HG02763 (cell line): ENCODE measurements around the gene HAGHL.

Source experiments
- ATAC-seq: cut with Tn5 transposase; IDR thresholded peaks from one replicate; pipeline ENCODE4 v1.9.1; 2021; ENCODE audit warnings: mild to moderate bottlenecking, moderate library complexity; ENCODE audit not compliant: unreplicated experiment

The HAGHL gene

DNA sequence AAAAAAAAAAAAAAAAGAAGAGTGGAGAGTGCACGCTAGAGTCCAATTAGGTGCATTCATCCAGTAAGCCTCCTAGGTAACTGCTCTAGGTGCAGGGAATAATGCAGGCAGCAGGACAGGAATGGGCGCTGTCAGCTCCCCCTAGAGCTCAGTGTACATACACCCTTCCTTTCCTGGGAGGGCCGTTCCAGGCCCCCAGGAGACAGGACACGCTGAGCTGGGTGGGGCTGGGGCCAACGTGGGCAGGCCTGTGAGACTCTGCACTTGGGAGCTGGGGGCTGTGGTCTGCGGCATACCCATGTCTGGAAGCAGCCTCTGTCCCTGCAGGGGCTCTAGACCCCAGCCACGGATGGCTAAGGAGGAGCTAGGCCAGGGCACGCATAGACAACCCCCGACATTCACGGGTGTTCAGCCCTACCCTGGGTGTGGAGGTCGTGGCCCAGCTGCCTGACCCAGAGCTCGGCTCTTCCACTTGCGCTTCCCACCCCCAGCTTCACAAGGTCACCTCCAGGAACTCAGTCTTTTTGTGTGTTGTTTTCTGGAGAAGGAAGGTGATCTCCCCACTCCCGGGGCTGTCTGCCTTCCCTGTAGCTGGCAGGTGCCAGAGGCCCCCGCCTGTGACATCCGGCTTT lies 7.0 kb upstream of the HAGHL start:
- no peak for ATAC-seq

DNA sequence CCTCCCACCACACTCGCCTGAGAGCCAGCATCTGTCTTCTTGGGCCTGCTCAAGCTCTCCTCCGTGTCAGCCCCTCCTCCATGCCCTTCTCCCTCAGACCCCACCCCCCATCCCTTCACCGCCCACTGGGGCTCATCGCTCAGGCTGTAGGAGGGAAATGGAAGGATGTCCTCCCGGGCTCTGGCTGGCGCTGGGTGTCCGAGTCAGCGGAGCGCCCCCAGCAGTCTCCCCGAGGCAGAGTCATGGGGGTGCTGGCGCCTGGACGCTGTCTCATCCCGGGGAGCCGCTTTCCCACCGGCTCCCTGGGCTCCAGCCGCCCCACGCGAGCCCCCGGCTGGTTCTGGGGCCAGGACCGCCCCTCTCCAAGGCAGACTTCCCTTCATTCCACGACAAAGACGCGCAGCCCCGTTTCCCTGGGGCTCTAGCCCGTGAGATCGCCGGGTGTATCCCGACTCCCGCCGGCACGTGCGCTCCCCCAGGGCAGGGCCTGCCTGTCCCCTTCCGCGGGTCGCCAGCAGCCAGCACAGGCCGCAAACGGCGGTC lies 6.4 kb upstream of the HAGHL start:
- peak; percentile 17 for ATAC-seq

- ATAC-seq: peak; percentile 63
Measured at GRCh38 chr16:720990-721764, 5.7 kb upstream of the HAGHL start, which contains the start of gene ANTKMT. Gene ANTKMT (plus strand): TSS chr16:721146. CDS start chr16:721275, 129 bp downstream.

DNA sequence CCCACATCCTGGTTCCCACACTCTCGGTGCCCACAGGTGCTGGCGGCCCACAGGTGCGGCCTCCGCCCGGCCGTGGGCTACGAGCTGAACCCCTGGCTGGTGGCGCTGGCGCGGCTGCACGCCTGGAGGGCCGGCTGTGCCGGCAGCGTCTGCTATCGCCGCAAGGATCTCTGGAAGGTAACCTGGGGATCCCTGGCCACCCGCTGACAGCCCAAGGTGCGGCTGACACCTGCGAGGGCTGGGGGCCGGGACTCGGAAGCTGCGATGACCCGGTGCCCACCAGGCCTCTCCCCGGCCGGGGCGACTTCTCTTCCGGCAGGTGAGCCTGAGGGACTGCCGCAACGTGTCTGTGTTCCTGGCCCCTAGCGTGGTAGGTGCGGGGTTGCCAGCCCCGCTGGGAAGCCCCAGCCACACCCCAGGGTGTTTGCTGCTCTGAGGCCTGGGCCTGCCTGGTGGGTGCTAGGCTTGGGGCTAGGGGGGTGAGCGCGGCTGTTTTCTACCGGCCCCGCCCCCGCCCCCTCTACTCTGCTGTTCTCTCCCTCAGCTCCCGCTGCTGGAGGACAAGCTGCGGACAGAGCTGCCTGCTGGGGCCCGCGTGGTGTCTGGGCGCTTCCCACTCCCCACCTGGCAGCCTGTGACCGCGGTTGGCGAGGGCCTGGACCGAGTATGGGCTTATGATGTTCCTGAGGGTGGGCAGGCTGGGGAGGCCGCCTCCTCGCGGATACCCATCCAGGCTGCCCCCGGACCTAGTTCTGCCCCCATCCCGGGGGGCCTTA lies 5.0 kb upstream of the HAGHL start:
- no peak for ATAC-seq

- ATAC-seq: no peak
Measured at GRCh38 chr16:722835-723633, 3.9 kb upstream of the HAGHL start.

DNA sequence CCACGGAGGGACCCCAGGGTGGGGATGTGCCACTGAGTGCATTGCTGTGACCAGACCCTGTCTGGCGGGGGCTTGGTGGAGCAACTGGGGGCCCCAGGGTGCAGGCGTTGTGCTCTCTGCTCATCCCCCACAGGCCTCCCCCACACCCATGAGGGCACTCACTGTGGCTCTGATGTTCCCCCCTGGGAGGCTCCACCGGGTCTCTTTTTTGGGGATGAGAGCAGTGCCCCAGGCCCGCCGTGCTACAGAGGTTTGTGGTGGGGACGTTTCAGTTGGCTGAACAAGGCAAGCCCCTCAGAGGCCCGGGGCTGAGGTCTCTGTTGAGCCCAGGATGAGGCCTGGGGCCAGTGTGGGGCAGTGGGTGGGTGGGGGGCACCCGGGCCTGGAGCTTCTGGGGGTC lies 3.2 kb upstream of the HAGHL start:
- no peak for ATAC-seq

GRCh38 chr16:724188-725040 lies 2.5 kb upstream of the HAGHL start:
- no peak for ATAC-seq

GRCh38 chr16:725041-725376 lies 1.9 kb upstream of the HAGHL start:
- no peak for ATAC-seq

GRCh38 chr16:725463-726187 lies 1.3 kb upstream of the HAGHL start:
- ATAC-seq: no peak

DNA sequence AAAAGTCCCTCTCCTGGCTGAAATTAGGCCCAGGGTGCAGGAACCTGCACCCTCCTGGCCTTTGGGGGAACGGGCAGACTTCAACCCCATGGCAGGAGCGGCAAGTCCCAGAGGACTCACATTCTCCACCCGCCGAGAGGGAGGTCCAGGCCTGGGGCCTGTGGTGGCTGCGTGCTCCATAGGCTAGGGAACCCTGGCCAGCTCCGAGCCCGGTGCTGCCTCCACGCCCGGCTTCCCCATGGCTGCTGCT lies 793 bp upstream of the HAGHL start:
- ATAC-seq: no peak

DNA sequence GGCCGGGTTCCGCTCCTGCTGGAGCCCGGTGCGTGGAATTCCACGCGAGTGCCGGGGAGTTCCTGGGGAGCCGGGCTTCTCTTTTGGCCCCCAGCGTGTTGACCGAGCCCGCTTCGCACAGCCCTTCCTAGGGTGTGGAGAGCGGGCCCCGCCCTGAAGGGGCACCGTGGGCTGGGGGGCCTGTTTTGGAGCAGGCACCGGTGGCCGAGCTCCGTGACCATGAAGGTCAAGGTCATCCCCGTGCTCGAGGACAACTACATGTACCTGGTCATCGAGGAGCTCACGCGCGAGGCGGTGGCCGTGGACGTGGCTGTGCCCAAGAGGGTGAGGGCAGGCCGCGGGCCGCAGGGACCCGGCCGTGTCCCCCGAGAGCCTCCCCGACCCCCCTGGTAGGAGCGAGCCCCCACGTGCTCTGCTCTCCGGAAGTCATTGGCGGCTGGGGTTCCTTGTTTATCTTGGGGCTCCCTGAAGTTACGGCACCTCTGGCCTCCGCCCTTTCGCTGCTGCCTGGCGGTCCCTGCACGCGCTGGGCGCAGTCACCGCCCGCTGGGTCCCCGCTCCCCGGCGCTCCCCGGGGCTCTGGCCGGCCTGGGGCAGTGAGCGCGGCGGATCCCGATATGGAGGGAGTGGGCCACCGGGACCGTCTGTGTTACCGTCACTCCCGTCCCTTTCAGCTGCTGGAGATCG lies 528 bp downstream of the HAGHL start:
- ATAC-seq: no peak

DNA sequence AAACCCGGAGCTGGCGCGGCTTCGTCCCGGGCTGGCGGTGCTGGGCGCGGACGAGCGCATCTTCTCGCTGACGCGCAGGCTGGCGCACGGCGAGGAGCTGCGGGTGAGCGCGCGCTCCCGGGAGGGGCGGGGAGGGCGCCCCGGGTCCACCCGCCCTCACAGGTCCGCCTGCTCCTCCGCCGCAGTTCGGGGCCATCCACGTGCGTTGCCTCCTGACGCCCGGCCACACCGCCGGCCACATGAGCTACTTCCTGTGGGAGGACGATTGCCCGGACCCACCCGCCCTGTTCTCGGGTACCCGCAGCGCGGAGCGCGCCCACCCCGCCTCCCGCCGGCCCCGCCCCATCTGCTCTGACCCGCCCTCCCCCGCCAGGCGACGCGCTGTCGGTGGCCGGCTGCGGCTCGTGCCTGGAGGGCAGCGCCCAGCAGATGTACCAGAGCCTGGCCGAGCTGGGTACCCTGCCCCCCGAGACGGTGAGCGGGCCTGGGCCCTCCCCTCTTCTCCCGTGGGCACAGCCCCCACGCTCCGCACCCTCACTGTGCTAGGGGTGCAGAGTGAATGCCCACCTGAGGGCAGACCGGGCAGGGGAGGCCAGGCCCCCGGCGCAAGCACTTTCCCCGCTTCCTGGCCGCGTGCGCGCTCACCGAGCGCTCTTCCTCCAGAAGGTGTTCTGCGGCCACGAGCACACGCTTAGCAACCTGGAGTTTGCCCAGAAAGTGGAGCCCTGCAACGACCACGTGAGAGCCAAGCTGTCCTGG lies 1.4 kb downstream of the HAGHL start:
- no peak for ATAC-seq

- no peak for ATAC-seq
Measured at GRCh38 chr16:728890-729744, 2.2 kb downstream of the HAGHL start.

DNA sequence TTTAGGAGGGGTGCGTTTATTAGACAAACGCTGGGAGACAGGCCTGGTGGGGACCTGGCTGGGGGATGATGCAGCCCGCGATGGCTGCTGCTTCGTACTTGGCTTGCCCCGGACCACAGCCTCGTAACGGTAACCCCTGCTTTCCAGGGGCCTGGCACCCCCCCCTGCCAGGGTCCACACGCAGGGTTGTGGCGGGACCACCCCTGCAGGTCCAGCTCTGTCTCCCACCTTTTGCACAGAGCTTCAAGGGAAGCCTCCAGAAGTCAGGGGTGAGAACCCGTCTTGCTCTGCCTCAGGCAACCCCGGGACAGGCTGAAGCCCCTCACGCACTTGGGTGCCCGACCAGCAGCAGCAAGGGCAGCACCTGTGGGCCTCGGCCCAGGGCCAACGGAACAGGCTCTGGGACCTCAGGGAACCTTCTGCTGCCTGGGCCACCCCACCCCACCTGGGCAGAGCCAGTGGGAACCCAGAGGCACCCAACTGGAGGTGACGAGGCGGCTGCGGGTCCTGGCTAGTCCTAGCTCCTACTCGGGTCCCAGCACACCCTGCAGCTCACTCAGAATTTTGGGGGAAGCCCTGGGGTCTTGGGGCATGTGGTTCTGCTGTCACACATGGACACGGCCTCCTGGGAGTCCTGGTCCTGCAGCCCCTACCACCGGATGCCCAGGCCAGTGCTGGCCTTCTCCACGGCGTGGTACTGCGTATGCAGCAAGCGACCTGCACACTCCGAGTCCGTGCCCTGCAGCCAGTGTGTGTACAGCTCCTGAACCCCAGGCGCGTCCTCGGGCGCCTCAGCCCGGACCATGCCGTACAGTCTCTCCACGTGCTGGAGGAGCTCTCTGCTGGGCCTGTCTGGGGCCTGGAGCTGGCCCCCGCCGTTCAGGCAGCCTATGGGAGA lies 3.1 kb downstream of the HAGHL start:
- ATAC-seq: no peak

DNA sequence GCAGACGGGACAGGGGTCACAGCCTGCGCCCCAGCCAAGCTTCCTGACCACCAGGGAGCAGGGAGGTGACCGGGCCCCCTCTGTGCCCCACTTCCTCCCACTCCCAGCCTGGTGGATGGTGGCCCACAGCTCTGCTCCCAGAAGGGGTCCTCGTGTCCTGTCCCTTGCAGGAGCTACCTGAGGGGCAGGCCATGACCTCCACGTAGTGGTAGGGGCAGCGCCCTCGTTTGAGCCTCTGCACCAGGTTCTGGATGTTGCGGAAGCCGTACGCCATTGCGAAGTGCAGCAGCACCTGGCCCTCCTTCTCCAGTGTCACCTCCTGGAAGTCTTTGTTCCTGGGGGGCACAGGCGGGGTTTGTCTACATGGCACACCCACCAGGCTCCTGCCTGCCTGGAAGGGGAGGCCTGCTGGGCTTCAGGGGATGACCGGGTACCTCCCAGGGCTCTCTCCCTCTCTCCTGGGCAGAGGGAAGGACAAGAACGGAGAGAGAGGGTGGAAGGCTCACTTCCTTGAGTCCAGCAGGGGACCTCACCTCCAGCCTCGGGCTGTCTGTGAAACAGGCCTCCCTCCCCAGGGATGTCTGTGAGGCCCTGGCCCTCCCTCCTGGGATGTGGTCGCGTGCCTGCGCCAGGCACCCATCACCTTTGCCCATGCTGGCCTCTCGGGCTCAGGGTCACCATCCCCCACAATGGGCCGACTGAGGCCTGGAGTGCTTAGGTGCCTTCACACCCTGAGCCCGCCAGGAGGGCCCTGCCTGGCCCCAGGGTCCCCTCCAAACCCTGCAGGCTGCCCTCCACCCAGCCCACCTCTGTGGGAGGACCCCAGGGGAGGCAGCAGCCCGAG lies 4.0 kb downstream of the HAGHL start:
- no peak for ATAC-seq
